Epidermal melanocyte (primary cell): Measurements from ENCODE around the gene PHLDA3.
A peak's percentile ranks its signal among the peaks of the same experiment; 100 is the strongest.

ENCODE experiments used
- DNase-seq: peaks from one replicate; pipeline ENCODE4 v3.0.0; 2011; ENCODE audit warnings: low spot score; ENCODE audit not compliant: insufficient read length

PHLDA3 gene

GRCh38 chr1:201468844-201469644 lies at the start of gene PHLDA3:
PHLDA3 (minus strand) TSS chr1:201469188; CDS start chr1:201468786, 402 bp downstream.
- DNase-seq = peak; percentile 73

- no peak for DNase-seq
Observed at GRCh38 chr1:201518071-201518470, 49.1 kb upstream of the PHLDA3 start.

GRCh38 chr1:201517631-201518030 lies 48.6 kb upstream of the PHLDA3 start:
- DNase-seq = no peak

- DNase-seq = no peak
Observed at GRCh38 chr1:201516511-201517127, 47.6 kb upstream of the PHLDA3 start.

- DNase-seq = no peak
Observed at GRCh38 chr1:201515895-201516294, 46.9 kb upstream of the PHLDA3 start.

- DNase-seq = no peak
Observed at GRCh38 chr1:201515062-201515750, 46.2 kb upstream of the PHLDA3 start.

GRCh38 chr1:201514466-201514865 lies 45.5 kb upstream of the PHLDA3 start:
- no peak for DNase-seq

- DNase-seq = no peak
Observed at GRCh38 chr1:201513498-201514243, 44.7 kb upstream of the PHLDA3 start.

GRCh38 chr1:201511941-201512539 lies 43.1 kb upstream of the PHLDA3 start:
- DNase-seq = no peak

- no peak for DNase-seq
Observed at GRCh38 chr1:201511396-201511940, 42.5 kb upstream of the PHLDA3 start.

GRCh38 chr1:201510734-201511133 lies 41.7 kb upstream of the PHLDA3 start:
- no peak for DNase-seq

GRCh38 chr1:201509601-201510374 lies 40.8 kb upstream of the PHLDA3 start:
- no peak for DNase-seq

- no peak for DNase-seq
Observed at GRCh38 chr1:201508809-201509208, 39.8 kb upstream of the PHLDA3 start.

- DNase-seq = no peak
Observed at GRCh38 chr1:201507360-201507675, 38.3 kb upstream of the PHLDA3 start.

GRCh38 chr1:201506557-201507359 lies 37.8 kb upstream of the PHLDA3 start, which contains the start of gene CSRP1:
CSRP1 (minus strand) TSS chr1:201507123; CDS start chr1:201496303, 10,820 bp downstream.
- DNase-seq = peak; percentile 88

GRCh38 chr1:201506092-201506491 lies 37.1 kb upstream of the PHLDA3 start:
- DNase-seq = no peak

- DNase-seq = peak; percentile 49
Observed at GRCh38 chr1:201505503-201505890, 36.5 kb upstream of the PHLDA3 start.

GRCh38 chr1:201504799-201505502 lies 36.0 kb upstream of the PHLDA3 start:
- no peak for DNase-seq

GRCh38 chr1:201504179-201504631 lies 35.2 kb upstream of the PHLDA3 start:
- DNase-seq = no peak
